Measurements from ENCODE around the gene SS18L1. TPM values are rescaled to one million over a fixed set of nuclear protein-coding genes. Genes with fewer than 3 reads are reported as not detected.

SS18L1 gene
- total RNA-seq, 1 experiment from 2014 or later, result 17.9 TPM

GRCh38 chr20:62116558-62117361 lies 26.8 kb upstream of the SS18L1 start:
- H3K9ac ChIP-seq (ENCODE audit: low read length), result no peak overlapping the region
- no peak for DNase-seq
- no peak overlapping the region for H2AFZ ChIP-seq (ENCODE audit: low read length)
- peaks cover 8% of the 10 kb centered on the region; the same call in 1 of the 2 replicates for H3K27me3 ChIP-seq (ENCODE audit: low read length)
- no TSS peak for BruUV-seq (replicated peaks)
- ATAC-seq, result no peak
- H3K9me2 ChIP-seq (replicated peaks; ENCODE audit: low read length), result no peaks in the 10 kb centered on the region
- no peaks in the 10 kb centered on the region for H4K20me1 ChIP-seq (ENCODE audit: low read length)
- no peaks in the 10 kb centered on the region for H3K9me3 ChIP-seq (ENCODE audit: low read length)
- TF ChIP-seq EZH2phosphoT487 (IDR thresholded peaks at IDR 0.05; ENCODE audit: borderline replicate concordance, low read length) (no peak), EZH2 (IDR thresholded peaks at IDR 0.05; ENCODE audit: low read length, unreplicated experiment) (no peak), CTCF (conservative IDR thresholded peaks at IDR 0.05; ENCODE audit: low read depth, low read length) (no peak)
- H3K36me3 ChIP-seq (ENCODE audit: low read depth, low read length), result no peaks in the 10 kb centered on the region
- intact Hi-C loops (cut with micrococcal nuclease), result no loop called here
- H3K4me3 ChIP-seq (ENCODE audit: low read length), result no peak overlapping the region
- CTCF ChIA-PET, result no interaction called here
- no peaks in the 10 kb centered on the region for H3K79me2 ChIP-seq (ENCODE audit: low read length)
- H3K4me1 ChIP-seq (ENCODE audit: insufficient read depth, low read length), result 0 out of 2 replicates have a peak, but pooled peaks cover 4% of the 10 kb centered on the region
- no peaks in the 10 kb centered on the region for H3F3A ChIP-seq (ENCODE audit: low read length, unreplicated experiment)
- H3K27ac ChIP-seq (ENCODE audit: low read length), result no peak overlapping the region
- no peak overlapping the region for H3K4me2 ChIP-seq (ENCODE audit: low read length)
- POLR2A ChIA-PET (ENCODE audit: unreplicated experiment), result no interaction called here

GRCh38 chr20:62117362-62117646 lies 26.3 kb upstream of the SS18L1 start:
- H3K79me2 ChIP-seq (ENCODE audit: low read length), result no peaks in the 10 kb centered on the region
- intact Hi-C loops (cut with micrococcal nuclease), result no loop called here
- no peaks in the 10 kb centered on the region for H3F3A ChIP-seq (ENCODE audit: low read length, unreplicated experiment)
- CTCF ChIA-PET, result no interaction called here
- no peak overlapping the region for H3K27ac ChIP-seq (ENCODE audit: low read length)
- no peaks in the 10 kb centered on the region for H3K9me3 ChIP-seq (ENCODE audit: low read length)
- H3K4me2 ChIP-seq (ENCODE audit: low read length), result no peak overlapping the region
- ATAC-seq, result no peak
- POLR2A ChIA-PET (ENCODE audit: unreplicated experiment), result no interaction called here
- no peak overlapping the region for H3K9ac ChIP-seq (ENCODE audit: low read length)
- H3K27me3 ChIP-seq (ENCODE audit: low read length), result peaks cover 8% of the 10 kb centered on the region; the same call in 1 of the 2 replicates
- no peak overlapping the region for H2AFZ ChIP-seq (ENCODE audit: low read length)
- TF ChIP-seq CTCF (conservative IDR thresholded peaks at IDR 0.05; ENCODE audit: low read depth, low read length) (no peak), EZH2phosphoT487 (IDR thresholded peaks at IDR 0.05; ENCODE audit: borderline replicate concordance, low read length) (no peak), EZH2 (IDR thresholded peaks at IDR 0.05; ENCODE audit: low read length, unreplicated experiment) (no peak)
- H3K4me3 ChIP-seq (ENCODE audit: low read length), result no peak overlapping the region
- H4K20me1 ChIP-seq (ENCODE audit: low read length), result no peaks in the 10 kb centered on the region
- no peaks in the 10 kb centered on the region for H3K36me3 ChIP-seq (ENCODE audit: low read depth, low read length)
- H3K4me1 ChIP-seq (ENCODE audit: insufficient read depth, low read length), result 0 out of 2 replicates have a peak, but pooled peaks cover 4% of the 10 kb centered on the region
- DNase-seq, result no peak
- BruUV-seq (replicated peaks), result no TSS peak
- no peaks in the 10 kb centered on the region for H3K9me2 ChIP-seq (replicated peaks; ENCODE audit: low read length)

- no peak overlapping the region for H3K27ac ChIP-seq (ENCODE audit: low read length)
- H3K4me1 ChIP-seq (ENCODE audit: insufficient read depth, low read length), result 0 out of 2 replicates have a peak, but pooled peaks cover 4% of the 10 kb centered on the region
- intact Hi-C loops (cut with micrococcal nuclease), result no loop called here
- H3F3A ChIP-seq (ENCODE audit: low read length, unreplicated experiment), result no peaks in the 10 kb centered on the region
- TF ChIP-seq EZH2 (IDR thresholded peaks at IDR 0.05; ENCODE audit: low read length, unreplicated experiment) (no peak), CTCF (conservative IDR thresholded peaks at IDR 0.05; ENCODE audit: low read depth, low read length) (no peak), EZH2phosphoT487 (IDR thresholded peaks at IDR 0.05; ENCODE audit: borderline replicate concordance, low read length) (no peak)
- H3K4me2 ChIP-seq (ENCODE audit: low read length), result no peak overlapping the region
- POLR2A ChIA-PET (ENCODE audit: unreplicated experiment), result no interaction called here
- no peaks in the 10 kb centered on the region for H3K9me3 ChIP-seq (ENCODE audit: low read length)
- H3K36me3 ChIP-seq (ENCODE audit: low read depth, low read length), result no peaks in the 10 kb centered on the region
- no peaks in the 10 kb centered on the region for H3K79me2 ChIP-seq (ENCODE audit: low read length)
- DNase-seq, result no peak
- H4K20me1 ChIP-seq (ENCODE audit: low read length), result no peaks in the 10 kb centered on the region
- H3K27me3 ChIP-seq (ENCODE audit: low read length), result peaks cover 8% of the 10 kb centered on the region; the same call in 1 of the 2 replicates
- CTCF ChIA-PET, result no interaction called here
- H3K9me2 ChIP-seq (replicated peaks; ENCODE audit: low read length), result no peaks in the 10 kb centered on the region
- H2AFZ ChIP-seq (ENCODE audit: low read length), result no peak overlapping the region
- BruUV-seq (replicated peaks), result no TSS peak
- no peak overlapping the region for H3K9ac ChIP-seq (ENCODE audit: low read length)
- H3K4me3 ChIP-seq (ENCODE audit: low read length), result no peak overlapping the region
- ATAC-seq, result no peak
Observed at GRCh38 chr20:62117658-62118057, 25.9 kb upstream of the SS18L1 start.
